ENCODE measurements around the gene MRPL9. TPM values are rescaled to one million over a fixed set of nuclear protein-coding genes. Genes with fewer than 3 reads are reported as not detected.
"Not testable (repeated sequence)": the region's sequence is repeated elsewhere in the genome, so short reads cannot be mapped to it uniquely, and the experiment has no call there.

The MRPL9 gene
- polyA plus RNA-seq, 6 donors from 2014 or later = 126 to 160 (median 142) TPM

- ATAC-seq (ENCODE audit: low read depth in 2 of 2) (no peak), DNase-seq (no peak)
- Mint-ChIP-seq H3K9me3 (no peaks in the 10 kb centered on the region), H3K4me1 (no peaks in the 10 kb centered on the region), H3K27me3 (no peaks in the 10 kb centered on the region), H3K27ac (no peak overlapping the region), H3K4me3 (no peak overlapping the region), H3K36me3 (peaks cover 23 to 33% of the 10 kb centered on the region in 2 donors)
Measured at GRCh38 chr1:151777317-151777716, 14.0 kb upstream of the MRPL9 start.

GRCh38 chr1:151776665-151777062 is 13.4 kb upstream of the MRPL9 start:
- no peaks in the 10 kb centered on the region for H3K9me3 Mint-ChIP-seq
- no peak overlapping the region for H3K4me3 Mint-ChIP-seq
- H3K36me3 Mint-ChIP-seq = peaks cover 23 to 33% of the 10 kb centered on the region in 2 donors
- ATAC-seq (ENCODE audit: low read depth in 2 of 2) (no peak), DNase-seq (no peak)
- no peak overlapping the region for H3K27ac Mint-ChIP-seq
- no peaks in the 10 kb centered on the region for H3K27me3 Mint-ChIP-seq
- H3K4me1 Mint-ChIP-seq = no peaks in the 10 kb centered on the region

- Mint-ChIP-seq H3K27ac (no peak overlapping the region), H3K36me3 (peaks cover 23 to 33% of the 10 kb centered on the region in 2 donors), H3K9me3 (no peaks in the 10 kb centered on the region), H3K4me3 (no peak overlapping the region), H3K27me3 (no peaks in the 10 kb centered on the region), H3K4me1 (no peaks in the 10 kb centered on the region)
- no peak for DNase-seq
- no peak for ATAC-seq (ENCODE audit: low read depth in 2 of 2)
Measured at GRCh38 chr1:151775894-151776664, 12.8 kb upstream of the MRPL9 start.

GRCh38 chr1:151774256-151774922 is 11.1 kb upstream of the MRPL9 start:
- no peak for ATAC-seq (ENCODE audit: low read depth in 2 of 2)
- Mint-ChIP-seq H3K27ac (no peak overlapping the region), H3K27me3 (no peaks in the 10 kb centered on the region), H3K4me1 (no peaks in the 10 kb centered on the region), H3K4me3 (no peak overlapping the region), H3K36me3 (peaks cover 22 to 24% of the 10 kb centered on the region in 2 donors), H3K9me3 (no peaks in the 10 kb centered on the region)
- no peak for DNase-seq

- Mint-ChIP-seq H3K27me3 (no peaks in the 10 kb centered on the region), H3K27ac (no peak overlapping the region), H3K9me3 (no peaks in the 10 kb centered on the region), H3K4me1 (no peaks in the 10 kb centered on the region), H3K36me3 (peaks cover 15 to 17% of the 10 kb centered on the region in 2 donors), H3K4me3 (peak overlapping the region in 1 of 8 donors; percentile 5)
- ATAC-seq (ENCODE audit: low read depth in 2 of 2) = no peak
- no peak for DNase-seq
Measured at GRCh38 chr1:151773702-151774101, 10.4 kb upstream of the MRPL9 start.

GRCh38 chr1:151769270-151769669 is 6.0 kb upstream of the MRPL9 start:
- not testable (repeated sequence) for DNase-seq; ATAC-seq (ENCODE audit: low read depth in 2 of 2); H3K27ac Mint-ChIP-seq; H3K4me3 Mint-ChIP-seq; H3K4me1 Mint-ChIP-seq; H3K9me3 Mint-ChIP-seq; H3K36me3 Mint-ChIP-seq; H3K27me3 Mint-ChIP-seq

- ATAC-seq (ENCODE audit: low read depth in 2 of 2); DNase-seq; H3K9me3 Mint-ChIP-seq; H3K27me3 Mint-ChIP-seq; H3K27ac Mint-ChIP-seq; H3K36me3 Mint-ChIP-seq: not testable (repeated sequence)
- H3K4me3 Mint-ChIP-seq = peak overlapping the region in 1 of 8 donors; percentile 3
- H3K4me1 Mint-ChIP-seq = peaks cover 10 to 14% (median 10%) of the 10 kb centered on the region in 3 donors
Measured at GRCh38 chr1:151768351-151769066, 5.2 kb upstream of the MRPL9 start.

- peaks cover 18 to 29% (median 24%) of the 10 kb centered on the region in 3 donors for H3K4me1 Mint-ChIP-seq
- H3K4me3 Mint-ChIP-seq = peak overlapping the region; percentile 92 to 98 (median 95)
- peaks cover 0 to 6% of the 10 kb centered on the region in 2 donors for H3K36me3 Mint-ChIP-seq
- H3K9me3 Mint-ChIP-seq = no peaks in the 10 kb centered on the region
- DNase-seq (no peak), ATAC-seq (ENCODE audit: low read depth in 2 of 2) (no peak)
- no peaks in the 10 kb centered on the region for H3K27me3 Mint-ChIP-seq
- H3K27ac Mint-ChIP-seq = peak overlapping the region; percentile 86 to 97 (median 96)
Measured at GRCh38 chr1:151763990-151764389, 694 bp upstream of the MRPL9 start.

GRCh38 chr1:151760597-151761385 is 2.5 kb downstream of the MRPL9 start:
- no peak for ATAC-seq (ENCODE audit: low read depth in 2 of 2)
- Mint-ChIP-seq H3K9me3 (no peaks in the 10 kb centered on the region), H3K27me3 (no peaks in the 10 kb centered on the region), H3K4me1 (peaks cover 18 to 29% (median 24%) of the 10 kb centered on the region in 3 donors), H3K36me3 (peaks cover 0 to 7% of the 10 kb centered on the region in 2 donors), H3K4me3 (peak overlapping the region in 4 of 8 donors; percentile 1 to 92 (median 36)), H3K27ac (peak overlapping the region in 1 of 6 donors; percentile 83)
- DNase-seq = no peak

- no peaks in the 10 kb centered on the region for H3K27me3 Mint-ChIP-seq
- H3K4me1 Mint-ChIP-seq = peaks cover 15 to 21% (median 21%) of the 10 kb centered on the region in 3 donors
- ATAC-seq (ENCODE audit: low read depth in 2 of 2) (no peak), DNase-seq (no peak)
- no peak overlapping the region for H3K27ac Mint-ChIP-seq
- no peak overlapping the region for H3K4me3 Mint-ChIP-seq
- no peaks in the 10 kb centered on the region for H3K9me3 Mint-ChIP-seq
- peaks cover 0 to 15% of the 10 kb centered on the region in 2 donors for H3K36me3 Mint-ChIP-seq
Measured at GRCh38 chr1:151759241-151759640, 4.1 kb downstream of the MRPL9 start.

GRCh38 chr1:151756291-151756690 is 7.0 kb downstream of the MRPL9 start:
- Mint-ChIP-seq H3K4me3 (no peak overlapping the region), H3K27me3 (peaks cover 0 to 8% (median 6%) of the 10 kb centered on the region in 3 donors), H3K27ac (no peak overlapping the region), H3K9me3 (peaks cover 0 to 2% (median 0%) of the 10 kb centered on the region in 7 donors), H3K36me3 (peaks cover 0 to 22% of the 10 kb centered on the region in 2 donors), H3K4me1 (peaks cover 0 to 2% (median 0%) of the 10 kb centered on the region in 3 donors)
- DNase-seq (no peak), ATAC-seq (ENCODE audit: low read depth in 2 of 2) (no peak)

GRCh38 chr1:151741516-151741915 is 21.8 kb downstream of the MRPL9 start:
- peaks cover 6 to 20% (median 7%) of the 10 kb centered on the region in 3 donors for H3K27me3 Mint-ChIP-seq
- H3K4me3 Mint-ChIP-seq = no peak overlapping the region
- peaks cover 0 to 14% of the 10 kb centered on the region in 2 donors for H3K36me3 Mint-ChIP-seq
- ATAC-seq (ENCODE audit: low read depth in 2 of 2) = no peak
- peaks cover 5 to 25% (median 19%) of the 10 kb centered on the region in 7 donors for H3K9me3 Mint-ChIP-seq
- no peaks in the 10 kb centered on the region for H3K4me1 Mint-ChIP-seq
- DNase-seq = no peak
- no peak overlapping the region for H3K27ac Mint-ChIP-seq

Measured in naive B cell (primary cell).